Activated CD4-positive, alpha-beta T cell treated with anti-CD3 and anti-CD28 coated beads for 36 hours (primary cell): ENCODE data around the gene CCDC27. TPM values are rescaled to one million over a fixed set of nuclear protein-coding genes. Genes with fewer than 3 reads are reported as not detected.
"Not testable (repeated sequence)": the region's sequence is repeated elsewhere in the genome, so short reads cannot be mapped to it uniquely, and the experiment has no call there.

Experiments used
- ATAC-seq: fragments of 200-7000 bp; cut with Tn5 transposase; one replicate; pipeline ENCODE4 v1.10.0; 2021; ENCODE audit warnings: mild to moderate bottlenecking, moderate library complexity
- CTCF ChIA-PET: fragments of 350-600 bp; sonication (Branson Sonifier 250); formaldehyde crosslinking; loops from one replicate; lab custom pipeline; 2021; ENCODE audit warnings: antibody characterized with exemption; lab: Charles Lee
- POLR2A ChIA-PET: fragments of 350-600 bp; sonication (Branson Sonifier 250); formaldehyde crosslinking; loops from one replicate; lab custom pipeline; 2021; ENCODE audit warnings: antibody characterized with exemption, inconsistent platforms; lab: Charles Lee
- DNase-seq: peaks from one replicate; pipeline ENCODE4 v3.0.0-alpha.2; 2020
- H3K27ac Mint-ChIP-seq: one replicate; pipeline ENCODE4 v1.8.0; 2021; ENCODE audit warnings: mixed read lengths
- H3K27me3 Mint-ChIP-seq: one replicate; pipeline ENCODE4 v1.8.0; 2021; ENCODE audit warnings: mixed read lengths
- H3K36me3 Mint-ChIP-seq: one replicate; pipeline ENCODE4 v1.8.0; 2021; ENCODE audit warnings: low read depth, mixed read lengths
- H3K4me1 Mint-ChIP-seq: one replicate; pipeline ENCODE4 v1.8.0; 2021; ENCODE audit warnings: mixed read lengths
- H3K4me3 Mint-ChIP-seq: one replicate; pipeline ENCODE4 v1.8.0; 2021; ENCODE audit warnings: mild to moderate bottlenecking, moderate library complexity, mixed read lengths
- H3K9me3 Mint-ChIP-seq: one replicate; pipeline ENCODE4 v1.8.0; 2021; ENCODE audit warnings: low read depth, mixed read lengths
- intact Hi-C, 2 experiments: fragments of 100-400 bp; cut with DNase I in 1 of 2; cut with micrococcal nuclease in 1 of 2; formaldehyde crosslinking; loops; one replicate each; pipeline versions ENCODE4 v1.14.2 to v1.15.1; 2022 to 2024; cut with DNase I, micrococcal nuclease
- total RNA-seq, 2 experiments: library from RNA; stranded (reverse); gene quantifications; one replicate each; pipeline ENCODE4 v1.2.3, GENCODE V29; 2021

The CCDC27 gene
- total RNA-seq, 2 experiments from 2014 or later = not detected

GRCh38 chr1:3810149-3810761 is 58.0 kb downstream of the CCDC27 start:
- H3K4me3 Mint-ChIP-seq, H3K9me3 Mint-ChIP-seq, H3K36me3 Mint-ChIP-seq, DNase-seq, intact Hi-C loops, ATAC-seq, H3K27me3 Mint-ChIP-seq, H3K27ac Mint-ChIP-seq, POLR2A ChIA-PET, H3K4me1 Mint-ChIP-seq: not testable (repeated sequence)
- CTCF ChIA-PET = interaction anchor here (0.6 kb wide), 1 partner anchor 739 kb away, joined by 3 read pairs; no protein-coding TSS in a partner anchor

- Mint-ChIP-seq H3K36me3 (peaks cover 8% of the 10 kb centered on the region), H3K9me3 (peaks cover 2% of the 10 kb centered on the region), H3K4me3 (no peak overlapping the region), H3K27ac (no peak overlapping the region), H3K4me1 (no peaks in the 10 kb centered on the region), H3K27me3 (no peaks in the 10 kb centered on the region)
- intact Hi-C loops = no loop called here
- ATAC-seq (no peak), DNase-seq (no peak)
- POLR2A ChIA-PET = no interaction called here
- CTCF ChIA-PET = no interaction called here
These were observed 59.3 kb downstream of the CCDC27 start for GRCh38 chr1:3811595-3811911.

- no peak overlapping the region for H3K27ac Mint-ChIP-seq
- ChIA-PET POLR2A (no interaction called here), CTCF (no interaction called here)
- no peak overlapping the region for H3K4me3 Mint-ChIP-seq
- no peaks in the 10 kb centered on the region for H3K27me3 Mint-ChIP-seq
- H3K9me3 Mint-ChIP-seq = no peaks in the 10 kb centered on the region
- ATAC-seq (no peak), DNase-seq (no peak)
- no peaks in the 10 kb centered on the region for H3K4me1 Mint-ChIP-seq
- intact Hi-C loops = no loop called here
- peaks cover 8% of the 10 kb centered on the region for H3K36me3 Mint-ChIP-seq
These were observed 61.8 kb downstream of the CCDC27 start for GRCh38 chr1:3814065-3814464.

- Mint-ChIP-seq H3K4me3 (no peak overlapping the region), H3K4me1 (no peaks in the 10 kb centered on the region), H3K27ac (no peak overlapping the region), H3K27me3 (no peaks in the 10 kb centered on the region), H3K36me3 (peaks cover 11% of the 10 kb centered on the region), H3K9me3 (no peaks in the 10 kb centered on the region)
- ATAC-seq = no peak
- no peak for DNase-seq
- intact Hi-C loops = no loop called here
- ChIA-PET POLR2A (no interaction called here), CTCF (no interaction called here)
These were observed 62.7 kb downstream of the CCDC27 start for GRCh38 chr1:3814771-3815561.

GRCh38 chr1:3816331-3817137 is 64.3 kb downstream of the CCDC27 start:
- DNase-seq = no peak
- peaks cover 11% of the 10 kb centered on the region for H3K36me3 Mint-ChIP-seq
- no peak overlapping the region for H3K27ac Mint-ChIP-seq
- intact Hi-C loops = no loop called here
- ChIA-PET CTCF (no interaction called here), POLR2A (no interaction called here)
- no peak for ATAC-seq
- H3K9me3 Mint-ChIP-seq = no peaks in the 10 kb centered on the region
- H3K4me1 Mint-ChIP-seq = no peaks in the 10 kb centered on the region
- H3K4me3 Mint-ChIP-seq = no peak overlapping the region
- no peaks in the 10 kb centered on the region for H3K27me3 Mint-ChIP-seq

- no peak overlapping the region for H3K27ac Mint-ChIP-seq
- DNase-seq (no peak), ATAC-seq (no peak)
- ChIA-PET CTCF (interaction anchor here (0.5 kb wide), 1 partner anchor 94 kb away, joined by 3 read pairs; no protein-coding TSS in a partner anchor), POLR2A (no interaction called here)
- no peak overlapping the region for H3K4me3 Mint-ChIP-seq
- H3K27me3 Mint-ChIP-seq = no peaks in the 10 kb centered on the region
- H3K4me1 Mint-ChIP-seq = no peaks in the 10 kb centered on the region
- no peaks in the 10 kb centered on the region for H3K9me3 Mint-ChIP-seq
- H3K36me3 Mint-ChIP-seq = peaks cover 11% of the 10 kb centered on the region
- intact Hi-C loops = no loop called here
These were observed 65.0 kb downstream of the CCDC27 start for GRCh38 chr1:3817138-3817740.

- ATAC-seq = no peak
- DNase-seq = no peak
- H3K9me3 Mint-ChIP-seq = no peaks in the 10 kb centered on the region
- no peaks in the 10 kb centered on the region for H3K4me1 Mint-ChIP-seq
- H3K4me3 Mint-ChIP-seq = no peak overlapping the region
- intact Hi-C loops = no loop called here
- no peaks in the 10 kb centered on the region for H3K27me3 Mint-ChIP-seq
- POLR2A ChIA-PET = no interaction called here
- no peak overlapping the region for H3K27ac Mint-ChIP-seq
- CTCF ChIA-PET = interaction anchor here (0.5 kb wide), 1 partner anchor 93 kb away, joined by 3 read pairs; no protein-coding TSS in a partner anchor
- H3K36me3 Mint-ChIP-seq = peaks cover 11% of the 10 kb centered on the region
These were observed 65.8 kb downstream of the CCDC27 start for GRCh38 chr1:3817821-3818597.

GRCh38 chr1:3819771-3820200 is 67.5 kb downstream of the CCDC27 start:
- Mint-ChIP-seq H3K27ac (no peak overlapping the region), H3K4me3 (no peak overlapping the region), H3K27me3 (no peaks in the 10 kb centered on the region), H3K36me3 (peaks cover 14% of the 10 kb centered on the region), H3K9me3 (no peaks in the 10 kb centered on the region), H3K4me1 (no peaks in the 10 kb centered on the region)
- POLR2A ChIA-PET = no interaction called here
- ATAC-seq (no peak), DNase-seq (no peak)
- intact Hi-C loops = no loop called here
- CTCF ChIA-PET = no interaction called here

- no peak overlapping the region for H3K4me3 Mint-ChIP-seq
- H3K9me3 Mint-ChIP-seq = no peaks in the 10 kb centered on the region
- H3K36me3 Mint-ChIP-seq = peaks cover 11% of the 10 kb centered on the region
- H3K27me3 Mint-ChIP-seq = no peaks in the 10 kb centered on the region
- no peaks in the 10 kb centered on the region for H3K4me1 Mint-ChIP-seq
- intact Hi-C loops = no loop called here
- H3K27ac Mint-ChIP-seq = no peak overlapping the region
- ChIA-PET POLR2A (no interaction called here), CTCF (interaction anchor here (1.4 kb wide), 1 partner anchor 13 kb away, joined by 3 read pairs; no protein-coding TSS in a partner anchor)
- DNase-seq = no peak
- ATAC-seq = no peak
These were observed 68.1 kb downstream of the CCDC27 start for GRCh38 chr1:3820316-3820715.

GRCh38 chr1:3821004-3821403 is 68.8 kb downstream of the CCDC27 start:
- intact Hi-C loops = no loop called here

More at GRCh38 chr1:3821004-3821403, 68.8 kb downstream of the CCDC27 start:
- Mint-ChIP-seq H3K4me1 (no peaks in the 10 kb centered on the region), H3K9me3 (no peaks in the 10 kb centered on the region), H3K4me3 (no peak overlapping the region), H3K27me3 (no peaks in the 10 kb centered on the region), H3K27ac (no peak overlapping the region), H3K36me3 (peaks cover 13% of the 10 kb centered on the region)
- POLR2A ChIA-PET = no interaction called here
- no peak for DNase-seq
- CTCF ChIA-PET = interaction anchor here (1.4 kb wide), 1 partner anchor 12 kb away, joined by 3 read pairs; no protein-coding TSS in a partner anchor
- ATAC-seq = no peak
